Caco-2 (cell line): Measurements from ENCODE around the gene SPATS2L. TPM values are rescaled to one million over a fixed set of nuclear protein-coding genes. Genes with fewer than 3 reads are reported as not detected.

ENCODE experiments used
- BruUV-seq: library from RNA; stranded (reverse); fragments of 400-500 nt; replicated peaks from 2 replicates; lab custom pipeline; 2021; lab: Mats Ljungman, UMichigan
- CTCF ChIA-PET: fragments of 300-600 bp; sonication (Branson Sonifier 250); formaldehyde crosslinking; loops from one replicate; lab custom pipeline; 2022; ENCODE audit warnings: antibody characterized with exemption; lab: Charles Lee
- POLR2A ChIA-PET: fragments of 300-600 bp; sonication (Branson Sonifier 250); formaldehyde crosslinking; loops from one replicate; lab custom pipeline; 2022; ENCODE audit warnings: antibody characterized with exemption; lab: Charles Lee
- DNase-seq, 2 experiments: peaks; one replicate each; pipeline versions ENCODE4 v3.0.0 to v3.0.0-alpha.2; 2020 to 2022
- H3K27me3 ChIP-seq: replicated peaks from 2 replicates; pipeline ENCODE4 v1.6.0; 2011; ENCODE audit warnings: low read length; ENCODE audit not compliant: control insufficient read depth, insufficient read depth
- H3K36me3 ChIP-seq: 2 replicates; pipeline ENCODE4 v1.5.1; 2011; ENCODE audit warnings: low read length; ENCODE audit not compliant: control insufficient read depth, insufficient read depth
- H3K4me1 ChIP-seq: fragments of 250-450 bp; sonication (Bioruptor Pico); 2 replicates; pipeline ENCODE4 v1.5.1; 2020; ENCODE audit warnings: mild to moderate bottlenecking
- H3K4me3 ChIP-seq: 2 replicates; pipeline ENCODE4 v1.5.1; 2011; ENCODE audit warnings: low read depth, mild to moderate bottlenecking, control low read depth, low read length
- H3K9me3 ChIP-seq: fragments of 250-450 bp; sonication (Bioruptor Pico); 2 replicates; pipeline ENCODE4 v1.5.1; 2020; ENCODE audit warnings: mild to moderate bottlenecking, moderate library complexity
- H3K27ac Mint-ChIP-seq: one replicate; pipeline ENCODE4 v1.8.0; 2022; ENCODE audit warnings: mixed read lengths; ENCODE audit not compliant: unreplicated experiment
- H3K27me3 Mint-ChIP-seq: one replicate; pipeline ENCODE4 v1.8.0; 2022; ENCODE audit warnings: mixed read lengths; ENCODE audit not compliant: insufficient read depth, unreplicated experiment
- H3K36me3 Mint-ChIP-seq: one replicate; pipeline ENCODE4 v1.8.0; 2022; ENCODE audit warnings: mild to moderate bottlenecking, mixed read lengths; ENCODE audit not compliant: insufficient read depth, unreplicated experiment
- H3K4me1 Mint-ChIP-seq: one replicate; pipeline ENCODE4 v1.8.0; 2022; ENCODE audit warnings: low read depth, mixed read lengths; ENCODE audit not compliant: unreplicated experiment
- H3K4me3 Mint-ChIP-seq: one replicate; pipeline ENCODE4 v1.8.0; 2022; ENCODE audit warnings: mild to moderate bottlenecking, moderate library complexity, mixed read lengths; ENCODE audit not compliant: unreplicated experiment
- H3K9me3 Mint-ChIP-seq: one replicate; pipeline ENCODE4 v1.8.0; 2022; ENCODE audit warnings: mixed read lengths; ENCODE audit not compliant: unreplicated experiment
- intact Hi-C: fragments of 100-400 bp; cut with micrococcal nuclease; formaldehyde crosslinking; loops from one replicate; pipeline ENCODE4 v1.10.0; 2022; ENCODE audit not compliant: unreplicated experiment
- total RNA-seq: library from RNA; stranded (reverse); gene quantifications from 2 replicates; pipeline ENCODE4 v1.2.3, GENCODE V29; 2022
- TF ChIP-seq, protein P1 (sequence below), 2 experiments: fragments of 200-600 bp in 1 of 2; IDR thresholded peaks; 1 replicate in 1 of 2; 2 replicates in 1 of 2; pipeline versions ENCODE4 v1.5.1 to v1.8.0; 2011 to 2022; ENCODE audit warnings: antibody characterized with exemption in 1 of 2, control low read depth in 1 of 2, inconsistent platforms in 1 of 2, low read depth in 1 of 2, low read length in 1 of 2, mild to moderate bottlenecking in 1 of 2, moderate library complexity in 1 of 2; ENCODE audit not compliant: insufficient read depth in 1 of 2, severe bottlenecking in 1 of 2, unreplicated experiment in 1 of 2

SPATS2L gene
- total RNA-seq, 1 experiment from 2014 or later = 196 TPM

DNA sequence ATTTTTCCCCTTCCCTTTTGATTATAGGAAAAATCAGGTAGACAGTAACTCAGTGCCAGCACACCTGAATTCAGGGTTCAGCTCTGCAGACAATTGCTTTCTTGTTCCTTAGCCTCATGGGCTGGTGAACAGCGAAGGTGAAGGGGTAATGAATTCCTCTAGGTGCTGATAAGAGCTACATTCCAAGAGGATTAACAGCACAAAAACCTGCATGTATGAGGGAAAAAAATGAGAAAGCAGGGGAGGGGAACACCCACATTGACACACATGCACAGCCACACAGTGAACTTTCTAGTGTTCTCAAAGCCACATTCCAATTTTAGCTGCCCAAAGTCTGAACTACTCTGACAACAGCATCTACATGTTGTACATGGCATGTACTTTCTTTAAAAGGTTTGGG, 46.1 kb downstream of the SPATS2L start:
- no peaks in the 10 kb centered on the region for H3K9me3 ChIP-seq
- H3K27me3 ChIP-seq = no peaks in the 10 kb centered on the region
- H3K27ac Mint-ChIP-seq = peak overlapping the region; percentile 89
- no peaks in the 10 kb centered on the region for H3K27me3 Mint-ChIP-seq
- BruUV-seq = no TSS peak
- H3K4me3 ChIP-seq = no peak overlapping the region
- H3K36me3 ChIP-seq = peaks cover 3% of the 10 kb centered on the region
- TF ChIP-seq, protein P1, sequence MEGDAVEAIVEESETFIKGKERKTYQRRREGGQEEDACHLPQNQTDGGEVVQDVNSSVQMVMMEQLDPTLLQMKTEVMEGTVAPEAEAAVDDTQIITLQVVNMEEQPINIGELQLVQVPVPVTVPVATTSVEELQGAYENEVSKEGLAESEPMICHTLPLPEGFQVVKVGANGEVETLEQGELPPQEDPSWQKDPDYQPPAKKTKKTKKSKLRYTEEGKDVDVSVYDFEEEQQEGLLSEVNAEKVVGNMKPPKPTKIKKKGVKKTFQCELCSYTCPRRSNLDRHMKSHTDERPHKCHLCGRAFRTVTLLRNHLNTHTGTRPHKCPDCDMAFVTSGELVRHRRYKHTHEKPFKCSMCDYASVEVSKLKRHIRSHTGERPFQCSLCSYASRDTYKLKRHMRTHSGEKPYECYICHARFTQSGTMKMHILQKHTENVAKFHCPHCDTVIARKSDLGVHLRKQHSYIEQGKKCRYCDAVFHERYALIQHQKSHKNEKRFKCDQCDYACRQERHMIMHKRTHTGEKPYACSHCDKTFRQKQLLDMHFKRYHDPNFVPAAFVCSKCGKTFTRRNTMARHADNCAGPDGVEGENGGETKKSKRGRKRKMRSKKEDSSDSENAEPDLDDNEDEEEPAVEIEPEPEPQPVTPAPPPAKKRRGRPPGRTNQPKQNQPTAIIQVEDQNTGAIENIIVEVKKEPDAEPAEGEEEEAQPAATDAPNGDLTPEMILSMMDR (IDR thresholded peaks at IDR 0.05; ENCODE audit: insufficient read depth in 1 of 2, low read depth in 1 of 2, low read length in 1 of 2, severe bottlenecking in 1 of 2, unreplicated experiment in 1 of 2) = no peak
- ChIA-PET POLR2A (interaction anchor here (0.7 to 1.4 kb wide), 3 partner anchors 46 to 131 kb away, joined by 3 to 10 read pairs (median 6); partner anchors contain the start of gene SPATS2L), CTCF (interaction anchor here (1.0 to 1.2 kb wide), 2 partner anchors 45 to 53 kb away, joined by 3 read pairs; no protein-coding TSS in a partner anchor)
- H3K36me3 Mint-ChIP-seq = peaks cover 80% of the 10 kb centered on the region
- peaks cover 78% of the 10 kb centered on the region for H3K4me1 ChIP-seq
- no peaks in the 10 kb centered on the region for H3K9me3 Mint-ChIP-seq
- intact Hi-C loops = loop anchor here (1.0 kb wide), 4 partner anchors 25 to 131 kb away; no protein-coding TSS in a partner anchor
- peak; percentile 78 to 82 for DNase-seq
- peak overlapping the region; percentile 67 for H3K4me3 Mint-ChIP-seq
- peaks cover 74% of the 10 kb centered on the region for H3K4me1 Mint-ChIP-seq

DNA sequence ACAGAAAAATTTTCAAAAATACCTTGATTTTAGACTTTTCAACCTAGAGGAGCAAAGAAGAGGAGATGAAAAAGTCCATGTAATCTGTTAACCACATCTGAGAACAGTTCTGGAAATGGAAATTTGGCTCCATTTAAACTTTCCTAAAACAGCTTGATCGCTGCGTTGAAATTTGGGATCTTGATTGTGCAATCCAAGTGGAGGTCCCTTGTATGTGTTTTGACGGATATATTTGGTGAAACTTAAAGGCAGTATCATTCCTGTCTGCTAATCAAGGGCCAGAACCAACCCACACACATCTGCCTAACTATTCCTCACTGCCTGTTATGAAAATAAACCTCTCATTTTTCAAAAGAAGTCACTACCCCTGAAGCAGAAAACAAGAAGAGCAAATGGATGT, 46.6 kb downstream of the SPATS2L start:
- Mint-ChIP-seq H3K4me1 (peaks cover 77% of the 10 kb centered on the region), H3K9me3 (no peaks in the 10 kb centered on the region), H3K36me3 (peaks cover 78% of the 10 kb centered on the region), H3K27me3 (no peaks in the 10 kb centered on the region), H3K27ac (peak overlapping the region; percentile 89), H3K4me3 (peak overlapping the region; percentile 67)
- Histone ChIP-seq H3K36me3 (peaks cover 3% of the 10 kb centered on the region), H3K4me3 (no peak overlapping the region), H3K4me1 (peaks cover 83% of the 10 kb centered on the region), H3K27me3 (no peaks in the 10 kb centered on the region), H3K9me3 (no peaks in the 10 kb centered on the region)
- BruUV-seq = TSS peak; percentile 4
- TF ChIP-seq, protein P1 (IDR thresholded peaks at IDR 0.05; ENCODE audit: insufficient read depth in 1 of 2, low read depth in 1 of 2, low read length in 1 of 2, severe bottlenecking in 1 of 2, unreplicated experiment in 1 of 2) = no peak
- DNase-seq = no peak
- ChIA-PET POLR2A (interaction anchor here (1.4 kb wide), 2 partner anchors 47 to 52 kb away, joined by 6 to 10 read pairs; partner anchors contain the start of gene SPATS2L), CTCF (interaction anchor here (1.0 to 1.2 kb wide), 2 partner anchors 45 to 52 kb away, joined by 3 read pairs; no protein-coding TSS in a partner anchor)
- intact Hi-C loops = no loop called here

DNA sequence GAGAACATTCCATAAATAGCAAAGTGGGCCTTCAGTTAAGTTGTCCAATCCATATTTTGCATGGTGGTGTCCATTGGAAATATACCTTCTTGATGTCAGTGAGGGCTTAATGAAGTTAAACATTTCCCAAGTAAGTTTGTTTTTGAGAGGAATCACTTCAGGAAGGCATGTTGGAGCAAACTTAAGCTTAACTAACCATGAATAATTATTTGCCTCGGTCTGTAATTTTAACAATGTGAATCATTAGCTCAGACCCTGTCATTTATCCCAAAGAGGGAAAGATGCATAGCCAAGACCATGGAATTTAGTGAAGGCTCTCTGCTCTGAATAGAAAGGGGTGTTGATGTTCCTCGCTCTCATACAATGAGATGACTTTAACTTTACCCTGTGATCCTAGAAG, 47.4 kb downstream of the SPATS2L start:
- Mint-ChIP-seq H3K4me3 (no peak overlapping the region), H3K4me1 (peaks cover 74% of the 10 kb centered on the region), H3K27ac (peak overlapping the region; percentile 89), H3K36me3 (peaks cover 78% of the 10 kb centered on the region), H3K9me3 (no peaks in the 10 kb centered on the region), H3K27me3 (no peaks in the 10 kb centered on the region)
- Histone ChIP-seq H3K36me3 (peaks cover 1% of the 10 kb centered on the region), H3K27me3 (no peaks in the 10 kb centered on the region), H3K4me3 (no peak overlapping the region), H3K9me3 (no peaks in the 10 kb centered on the region), H3K4me1 (peaks cover 86% of the 10 kb centered on the region)
- intact Hi-C loops = no loop called here
- no TSS peak for BruUV-seq
- ChIA-PET POLR2A (no interaction called here), CTCF (no interaction called here)
- no peak for DNase-seq
- TF ChIP-seq, protein P1 (IDR thresholded peaks at IDR 0.05; ENCODE audit: insufficient read depth in 1 of 2, low read depth in 1 of 2, low read length in 1 of 2, severe bottlenecking in 1 of 2, unreplicated experiment in 1 of 2) = no peak
